ENCODE results near the gene RIPPLY2. TPM values are rescaled to one million over a fixed set of nuclear protein-coding genes. Genes with fewer than 3 reads are reported as not detected.

The RIPPLY2 gene
- total RNA-seq, 1 donor from 2014 or later, result not detected

- Mint-ChIP-seq H3K4me3 (ENCODE audit: unreplicated experiment) (peak overlapping the region; percentile 3), H3K27ac (ENCODE audit: unreplicated experiment) (peak overlapping the region; percentile 52), H3K36me3 (ENCODE audit: low read depth, unreplicated experiment) (peaks cover 31% of the 10 kb centered on the region), H3K4me1 (ENCODE audit: unreplicated experiment) (peaks cover 6% of the 10 kb centered on the region), H3K9me3 (ENCODE audit: unreplicated experiment) (peaks cover 6% of the 10 kb centered on the region), H3K27me3 (ENCODE audit: unreplicated experiment) (no peaks in the 10 kb centered on the region)
- TF ChIP-seq CTCF (IDR thresholded peaks at IDR 0.05; ENCODE audit: unreplicated experiment), result no peak
- DNase-seq (ENCODE audit: low spot score), result no peak
These were observed 13.9 kb downstream of the RIPPLY2 start for GRCh38 chr6:83867043-83867442.

- H3K36me3 Mint-ChIP-seq (ENCODE audit: low read depth, unreplicated experiment), result peaks cover 31% of the 10 kb centered on the region
- peak overlapping the region; percentile 52 for H3K27ac Mint-ChIP-seq (ENCODE audit: unreplicated experiment)
- peak overlapping the region; percentile 3 for H3K4me3 Mint-ChIP-seq (ENCODE audit: unreplicated experiment)
- no peaks in the 10 kb centered on the region for H3K27me3 Mint-ChIP-seq (ENCODE audit: unreplicated experiment)
- TF ChIP-seq CTCF (IDR thresholded peaks at IDR 0.05; ENCODE audit: unreplicated experiment), result no peak
- peaks cover 6% of the 10 kb centered on the region for H3K9me3 Mint-ChIP-seq (ENCODE audit: unreplicated experiment)
- no peak for DNase-seq (ENCODE audit: low spot score)
- H3K4me1 Mint-ChIP-seq (ENCODE audit: unreplicated experiment), result peaks cover 6% of the 10 kb centered on the region
These were observed 14.5 kb downstream of the RIPPLY2 start for GRCh38 chr6:83867527-83868161.

- DNase-seq (ENCODE audit: low spot score), result no peak
- Mint-ChIP-seq H3K27me3 (ENCODE audit: unreplicated experiment) (no peaks in the 10 kb centered on the region), H3K9me3 (ENCODE audit: unreplicated experiment) (peaks cover 6% of the 10 kb centered on the region), H3K36me3 (ENCODE audit: low read depth, unreplicated experiment) (peaks cover 31% of the 10 kb centered on the region), H3K4me3 (ENCODE audit: unreplicated experiment) (no peak overlapping the region), H3K27ac (ENCODE audit: unreplicated experiment) (no peak overlapping the region), H3K4me1 (ENCODE audit: unreplicated experiment) (peaks cover 8% of the 10 kb centered on the region)
- TF ChIP-seq CTCF (IDR thresholded peaks at IDR 0.05; ENCODE audit: unreplicated experiment), result no peak
These were observed 15.5 kb downstream of the RIPPLY2 start for GRCh38 chr6:83868639-83869038.

- no peak for TF ChIP-seq CTCF (IDR thresholded peaks at IDR 0.05; ENCODE audit: unreplicated experiment)
- no peak overlapping the region for H3K4me3 Mint-ChIP-seq (ENCODE audit: unreplicated experiment)
- no peak for DNase-seq (ENCODE audit: low spot score)
- no peak overlapping the region for H3K27ac Mint-ChIP-seq (ENCODE audit: unreplicated experiment)
- H3K4me1 Mint-ChIP-seq (ENCODE audit: unreplicated experiment), result peaks cover 12% of the 10 kb centered on the region
- H3K36me3 Mint-ChIP-seq (ENCODE audit: low read depth, unreplicated experiment), result peaks cover 24% of the 10 kb centered on the region
- no peaks in the 10 kb centered on the region for H3K27me3 Mint-ChIP-seq (ENCODE audit: unreplicated experiment)
- H3K9me3 Mint-ChIP-seq (ENCODE audit: unreplicated experiment), result peaks cover 6% of the 10 kb centered on the region
These were observed 17.5 kb downstream of the RIPPLY2 start for GRCh38 chr6:83870649-83871048.

- Mint-ChIP-seq H3K27ac (ENCODE audit: unreplicated experiment) (no peak overlapping the region), H3K4me3 (ENCODE audit: unreplicated experiment) (no peak overlapping the region), H3K4me1 (ENCODE audit: unreplicated experiment) (peaks cover 6% of the 10 kb centered on the region), H3K36me3 (ENCODE audit: low read depth, unreplicated experiment) (peaks cover 12% of the 10 kb centered on the region), H3K27me3 (ENCODE audit: unreplicated experiment) (no peaks in the 10 kb centered on the region), H3K9me3 (ENCODE audit: unreplicated experiment) (no peaks in the 10 kb centered on the region)
- no peak for DNase-seq (ENCODE audit: low spot score)
- TF ChIP-seq CTCF (IDR thresholded peaks at IDR 0.05; ENCODE audit: unreplicated experiment), result no peak
These were observed 19.4 kb downstream of the RIPPLY2 start for GRCh38 chr6:83872386-83873118.

Data from endothelial cell (in vitro differentiated cells).